ENCODE measurements around the gene CBLB. TPM values are rescaled to one million over a fixed set of nuclear protein-coding genes. Genes with fewer than 3 reads are reported as not detected.
A peak's percentile ranks its signal among the peaks of the same experiment; 100 is the strongest.

CBLB gene
- total and polyA plus RNA-seq, 9 of the 15 experiments (the other 6 are each of a cell fraction or from before 2014, with no cell fraction given): 1.8 to 8.1 (median 5.3) TPM

- TF ChIP-seq BCLAF1 (IDR thresholded peaks at IDR 0.05; ENCODE audit: borderline replicate concordance in 1 of 2, control insufficient read depth in 1 of 2, low read depth in 2 of 2, low read length in 1 of 2): no peak
- TF ChIP-seq ZNF12 (CRISPR knock-in tag; IDR thresholded peaks at IDR 0.05): no peak
- TF ChIP-seq ZBTB26 (CRISPR knock-in tag; IDR thresholded peaks at IDR 0.05): no peak
- TF ChIP-seq ZNF785 (CRISPR knock-in tag; IDR thresholded peaks at IDR 0.05): no peak
- TF ChIP-seq ZNF75A (CRISPR knock-in tag; IDR thresholded peaks at IDR 0.05): no peak
- no peak for TF ChIP-seq ZC3H11A (IDR thresholded peaks at IDR 0.05; ENCODE audit: low read depth, low read length)
- TF ChIP-seq EP400 (IDR thresholded peaks at IDR 0.05): no peak
- 0 out of 2 replicates have a peak, but pooled peaks have one; percentile 35 for TF ChIP-seq TOE1 (IDR thresholded peaks at IDR 0.05; ENCODE audit: borderline replicate concordance)
- no peak for TF ChIP-seq TOE1 (CRISPR knock-in tag; IDR thresholded peaks at IDR 0.05; ENCODE audit: borderline replicate concordance, low read depth)
- TF ChIP-seq ZBTB2 (IDR thresholded peaks at IDR 0.05): no peak
- no peak for TF ChIP-seq E2F6 (IDR thresholded peaks at IDR 0.05; ENCODE audit: borderline replicate concordance in 1 of 2, extremely low read depth in 1 of 2, insufficient read depth in 1 of 2, insufficient read length in 1 of 2, low read depth in 1 of 2, low read length in 1 of 2, poor library complexity in 1 of 2, severe bottlenecking in 1 of 2)
- TF ChIP-seq HMG20A (CRISPR knock-in tag; conservative IDR thresholded peaks at IDR 0.05): no peak
- TF ChIP-seq ZBTB12 (CRISPR knock-in tag; IDR thresholded peaks at IDR 0.05): no peak
Measured at GRCh38 chr3:105614288-105615030, 254.4 kb downstream of the CBLB start (continued).

All from K562 (cell line).